HG03439 (cell line): ENCODE data around the gene NOL12.
A peak's percentile ranks its signal among the peaks of the same experiment; 100 is the strongest.

Experiments used
- ATAC-seq: cut with Tn5 transposase; IDR thresholded peaks from one replicate; pipeline ENCODE4 v1.9.1; 2021; ENCODE audit warnings: mild to moderate bottlenecking, moderate library complexity; ENCODE audit not compliant: unreplicated experiment

NOL12 gene

DNA sequence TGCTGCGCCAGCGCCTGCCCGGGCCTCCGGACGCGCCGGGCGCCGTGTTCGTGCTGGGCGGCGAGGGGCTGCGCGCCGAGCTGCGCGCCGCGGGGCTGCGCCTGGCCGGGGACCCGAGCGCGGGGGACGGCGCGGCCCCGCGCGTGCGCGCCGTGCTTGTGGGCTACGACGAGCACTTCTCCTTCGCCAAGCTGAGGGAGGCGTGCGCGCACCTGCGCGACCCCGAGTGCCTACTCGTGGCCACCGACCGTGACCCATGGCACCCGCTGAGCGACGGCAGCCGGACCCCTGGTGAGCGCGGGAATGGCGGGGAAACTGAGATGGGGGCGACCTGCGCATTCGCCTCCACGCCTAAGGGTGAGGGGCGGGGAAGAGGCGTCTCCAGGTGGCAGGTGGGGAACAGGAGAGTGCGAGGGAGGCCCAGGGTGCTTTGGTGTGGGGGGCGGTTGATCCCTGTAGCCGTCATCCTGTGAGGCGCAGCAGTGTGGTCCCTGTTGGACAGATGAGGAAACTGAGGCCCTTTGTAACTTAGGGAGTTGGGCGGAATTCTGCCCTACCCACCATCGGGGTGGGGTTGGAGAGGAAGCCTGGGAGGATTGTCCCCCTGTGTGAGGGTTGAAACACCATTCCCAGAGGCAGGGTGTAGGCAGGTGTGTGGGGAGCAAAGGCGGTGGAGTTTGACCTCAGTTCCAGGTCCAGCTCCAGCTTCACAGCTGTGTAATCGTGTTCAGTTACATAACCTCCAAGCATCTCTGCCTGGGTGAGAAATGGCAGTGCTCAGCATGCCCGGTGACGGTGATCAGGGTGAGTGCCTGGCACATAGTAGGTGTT, 26.9 kb upstream of the NOL12 start:
- ATAC-seq = peak; percentile 8

DNA sequence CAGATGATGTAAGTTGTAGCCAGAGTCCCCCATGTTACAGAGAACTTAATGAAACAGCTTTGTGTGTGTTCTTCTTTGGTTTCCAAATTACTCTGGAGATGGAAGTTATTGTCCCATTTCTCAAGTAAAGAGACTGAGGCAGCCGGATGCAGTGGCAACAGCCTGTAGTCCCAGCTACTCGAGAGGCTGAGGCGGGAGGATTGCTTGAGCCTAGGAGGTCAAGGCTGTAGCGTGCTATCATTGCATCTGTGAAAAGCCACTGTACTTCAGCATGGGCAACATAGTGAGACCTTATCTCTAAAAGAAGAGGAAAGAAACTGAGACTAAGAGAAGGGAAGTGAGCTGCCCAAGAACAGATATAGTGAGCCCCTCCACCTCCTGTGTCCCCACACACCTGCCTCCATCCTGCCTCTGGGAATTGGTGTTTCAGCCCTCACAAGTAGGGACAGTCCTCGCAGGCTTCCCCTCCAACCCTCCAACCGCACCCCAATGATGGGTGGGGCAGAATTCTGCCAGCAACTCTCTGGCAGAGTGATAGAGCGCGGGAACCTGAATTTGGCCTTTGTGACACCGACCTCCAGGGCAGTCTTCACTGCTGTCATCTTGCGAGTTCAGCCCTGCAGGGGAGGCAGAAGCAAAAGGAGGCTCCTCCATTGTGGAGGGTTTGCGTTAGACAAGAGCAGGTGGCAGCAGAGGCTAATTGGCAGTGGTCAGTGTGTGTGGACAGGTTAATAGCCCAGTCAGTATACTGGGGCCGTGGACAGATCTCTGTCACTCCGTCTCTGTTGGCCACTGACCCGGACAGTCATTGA, 26.0 kb upstream of the NOL12 start:
- no peak for ATAC-seq

DNA sequence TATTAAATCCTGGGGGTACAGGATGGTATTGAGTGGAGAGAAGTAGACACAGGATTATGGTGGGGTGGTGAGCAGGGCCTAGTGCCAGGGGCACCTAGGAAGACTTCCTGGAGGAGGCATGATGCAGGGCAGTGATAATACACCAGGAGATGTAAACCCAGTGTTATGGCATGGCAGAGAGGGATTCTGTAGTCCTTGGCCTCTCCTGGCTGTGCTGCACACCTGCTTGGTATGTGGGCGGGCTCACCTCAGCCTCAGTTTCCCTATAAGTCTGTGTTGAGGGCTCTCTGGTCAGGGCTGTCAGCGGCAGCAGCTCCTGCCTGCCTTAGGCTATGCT, 25.5 kb upstream of the NOL12 start:
- no peak for ATAC-seq

DNA sequence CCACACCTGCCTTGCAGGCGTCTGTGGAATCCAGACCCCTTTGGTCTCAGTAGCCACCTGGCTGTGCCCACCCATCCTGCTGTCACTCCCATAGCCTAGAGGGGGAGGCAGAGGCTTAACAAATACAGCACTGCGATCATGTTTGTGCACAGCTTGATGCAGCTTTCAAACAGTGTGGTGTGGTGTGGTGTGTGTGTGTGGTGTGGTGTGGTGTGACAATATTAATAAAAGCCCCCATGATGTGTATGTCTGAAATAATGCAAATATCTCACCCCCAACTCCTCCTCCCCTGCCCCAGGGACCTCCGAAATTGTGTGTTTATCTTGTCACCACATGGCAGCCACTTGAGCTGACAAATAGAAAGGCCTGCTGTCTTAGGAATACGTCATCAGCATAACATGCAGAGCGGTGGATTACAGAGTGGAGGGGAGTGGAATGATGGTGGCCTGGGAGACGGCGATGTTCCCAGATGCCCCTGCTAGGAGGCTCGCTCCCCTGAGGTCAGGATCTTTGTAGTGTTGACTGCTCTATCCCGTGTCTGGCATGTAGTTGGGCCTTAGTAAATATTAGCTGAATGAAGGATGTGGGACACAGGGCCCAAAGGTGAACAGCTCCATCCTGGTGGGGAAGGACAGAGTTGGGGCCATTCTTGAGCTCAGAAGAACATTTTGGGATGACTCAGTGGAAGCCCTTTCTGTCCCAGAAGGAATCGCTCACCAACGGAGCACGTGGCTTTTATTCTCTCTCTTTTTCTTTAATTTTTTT, 24.8 kb upstream of the NOL12 start:
- no peak for ATAC-seq

DNA sequence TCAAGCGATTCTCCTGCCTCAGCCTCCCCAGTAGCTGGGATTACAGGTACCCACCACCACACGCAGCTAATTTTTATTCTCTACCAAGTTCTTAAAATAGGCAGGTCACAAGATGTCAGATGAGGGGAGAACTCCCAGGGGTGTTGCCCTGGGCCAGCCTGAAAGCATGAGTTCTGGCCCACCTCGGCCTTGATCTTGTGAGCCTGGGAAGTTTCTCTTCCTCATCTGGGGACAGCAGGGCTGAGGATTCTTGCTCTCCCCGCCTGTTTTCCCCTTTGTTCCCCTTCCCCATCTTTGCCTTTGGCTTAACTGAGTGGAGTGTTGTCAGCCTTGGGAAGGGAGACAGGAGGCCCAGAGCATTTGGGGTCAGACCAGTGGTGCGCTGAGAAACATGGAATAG, 24.1 kb upstream of the NOL12 start:
- no peak for ATAC-seq

DNA sequence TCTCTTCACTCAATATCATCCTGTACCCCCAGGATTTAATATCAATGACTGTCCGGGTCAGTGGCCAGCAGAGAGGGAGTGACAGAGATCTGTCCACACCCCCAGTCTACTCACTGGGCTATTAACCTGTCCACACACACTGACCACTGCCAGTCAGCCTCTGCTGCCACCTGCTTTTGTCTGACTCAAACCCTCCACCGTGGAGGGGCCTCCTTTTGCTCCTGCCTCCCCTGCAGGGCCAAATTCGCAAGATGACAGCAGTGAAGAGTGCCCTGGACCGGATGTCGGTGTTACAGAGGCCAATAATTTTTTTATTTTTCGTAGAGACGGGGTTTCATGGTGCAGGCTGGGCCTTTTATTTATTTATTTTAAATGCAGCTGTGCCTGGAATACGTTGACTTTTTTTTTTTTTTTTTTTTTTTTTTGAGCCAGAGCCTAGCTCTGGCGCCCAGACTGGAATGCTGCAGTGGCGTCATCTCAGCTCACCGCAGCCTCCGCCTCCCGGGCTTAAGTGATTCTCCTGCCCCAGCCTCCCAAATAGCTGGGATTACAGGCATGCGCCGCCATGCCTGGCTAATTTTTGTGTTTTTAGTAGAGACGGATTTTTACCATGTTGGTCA, 22.5 kb upstream of the NOL12 start:
- ATAC-seq = no peak

DNA sequence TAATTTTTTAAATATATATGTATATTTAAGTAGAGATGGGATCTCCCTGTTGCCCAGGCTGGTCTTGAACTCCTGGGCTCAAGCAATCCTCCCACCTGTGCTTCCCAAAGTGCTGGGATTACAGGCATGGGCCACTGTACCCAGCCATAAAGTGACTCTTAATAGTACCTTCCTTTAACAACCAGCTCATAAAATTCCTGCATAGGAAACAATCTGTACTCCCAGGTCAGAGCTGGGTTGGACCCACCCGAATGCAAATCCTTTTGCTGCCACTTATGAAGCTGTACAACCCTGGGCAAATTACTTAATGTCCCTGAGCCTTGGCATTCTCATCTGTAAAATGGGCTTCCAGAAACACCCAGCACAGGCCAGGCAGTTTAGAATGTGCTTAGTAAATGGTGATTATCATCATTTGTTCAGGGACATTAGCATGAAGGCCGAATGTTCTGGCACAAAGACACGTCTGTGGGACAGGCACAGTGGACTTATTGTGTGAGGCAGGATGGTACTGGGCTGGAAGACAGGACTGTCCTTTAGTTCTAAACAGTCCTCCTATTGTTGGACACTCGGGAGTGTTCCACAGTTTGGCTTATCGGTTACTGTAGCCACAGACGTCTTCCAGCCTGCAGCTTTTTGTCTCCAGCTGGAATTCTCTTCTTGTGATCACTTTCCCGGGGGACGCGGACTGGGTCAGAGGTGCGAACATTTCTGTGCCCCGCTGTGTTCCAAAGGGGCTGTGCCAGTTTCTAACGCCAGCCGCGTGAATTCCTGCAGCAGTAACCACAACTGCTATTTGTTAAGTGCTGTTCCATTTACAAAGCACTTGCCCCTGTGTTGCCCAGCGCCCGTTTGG, 21.7 kb upstream of the NOL12 start:
- no peak for ATAC-seq

DNA sequence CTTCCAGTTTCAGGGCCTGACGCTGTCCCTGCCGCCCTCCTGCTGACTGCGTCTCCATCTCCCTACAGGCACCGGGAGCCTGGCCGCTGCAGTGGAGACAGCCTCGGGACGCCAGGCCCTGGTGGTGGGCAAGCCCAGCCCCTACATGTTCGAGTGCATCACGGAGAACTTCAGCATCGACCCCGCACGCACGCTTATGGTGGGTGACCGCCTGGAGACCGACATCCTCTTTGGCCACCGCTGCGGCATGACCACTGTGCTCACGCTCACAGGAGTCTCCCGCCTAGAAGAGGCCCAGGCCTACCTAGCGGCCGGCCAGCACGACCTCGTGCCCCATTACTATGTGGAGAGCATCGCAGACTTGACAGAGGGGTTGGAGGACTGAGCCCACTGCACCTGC, 20.7 kb upstream of the NOL12 start:
- no peak for ATAC-seq

DNA sequence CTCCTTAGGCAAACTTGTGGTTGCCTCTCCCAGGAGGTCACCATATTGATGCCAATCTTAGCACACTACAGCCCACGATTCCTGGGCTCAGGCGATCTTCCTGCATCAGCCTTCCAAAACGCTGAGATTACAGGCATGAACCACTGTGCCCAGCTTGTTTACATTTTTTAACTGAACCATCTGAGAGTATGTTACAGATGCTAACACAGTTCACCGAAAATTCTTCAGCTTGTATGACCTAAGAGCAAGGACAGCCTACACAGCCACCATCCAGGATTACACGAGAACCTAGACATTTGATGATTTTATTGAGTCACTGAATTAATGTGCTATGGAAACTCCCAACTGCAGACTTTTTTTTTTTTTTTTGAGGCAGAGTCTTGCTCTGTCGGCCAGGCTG, 16.6 kb upstream of the NOL12 start:
- ATAC-seq = no peak

DNA sequence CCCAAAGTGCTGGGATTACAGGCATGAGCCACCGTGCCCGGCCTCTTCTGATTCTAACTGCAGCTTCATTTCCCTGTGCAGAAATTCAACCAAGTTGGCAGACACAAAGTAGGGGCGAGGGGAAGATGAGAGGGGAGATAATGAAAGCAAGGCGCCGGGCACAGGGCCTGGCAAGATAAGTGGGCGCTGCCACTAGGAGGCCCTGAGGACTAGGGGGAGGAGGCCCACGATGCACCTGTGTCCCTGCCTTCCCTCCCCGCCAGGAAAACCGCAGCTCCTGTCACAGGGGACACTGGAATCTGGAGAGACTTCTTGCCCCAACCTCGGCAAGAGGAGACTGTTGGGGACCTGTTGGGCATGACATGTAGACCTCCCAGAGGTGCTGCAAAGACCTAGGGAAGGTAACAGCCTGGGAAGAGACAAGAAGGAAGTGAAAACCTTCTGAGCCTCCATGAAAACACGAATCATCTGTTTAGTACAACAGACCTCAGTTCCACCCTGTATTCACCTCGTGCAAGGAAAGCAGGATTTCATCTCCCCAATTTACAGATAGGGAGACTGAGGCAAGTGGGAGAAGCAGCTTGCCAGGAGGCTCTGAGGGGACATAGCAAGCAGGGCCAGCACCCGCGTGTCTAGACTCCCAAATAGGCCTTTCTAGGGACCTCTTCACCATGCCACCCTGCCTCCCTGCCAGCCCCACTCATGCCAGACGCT, 13.8 kb upstream of the NOL12 start:
- no peak for ATAC-seq

DNA sequence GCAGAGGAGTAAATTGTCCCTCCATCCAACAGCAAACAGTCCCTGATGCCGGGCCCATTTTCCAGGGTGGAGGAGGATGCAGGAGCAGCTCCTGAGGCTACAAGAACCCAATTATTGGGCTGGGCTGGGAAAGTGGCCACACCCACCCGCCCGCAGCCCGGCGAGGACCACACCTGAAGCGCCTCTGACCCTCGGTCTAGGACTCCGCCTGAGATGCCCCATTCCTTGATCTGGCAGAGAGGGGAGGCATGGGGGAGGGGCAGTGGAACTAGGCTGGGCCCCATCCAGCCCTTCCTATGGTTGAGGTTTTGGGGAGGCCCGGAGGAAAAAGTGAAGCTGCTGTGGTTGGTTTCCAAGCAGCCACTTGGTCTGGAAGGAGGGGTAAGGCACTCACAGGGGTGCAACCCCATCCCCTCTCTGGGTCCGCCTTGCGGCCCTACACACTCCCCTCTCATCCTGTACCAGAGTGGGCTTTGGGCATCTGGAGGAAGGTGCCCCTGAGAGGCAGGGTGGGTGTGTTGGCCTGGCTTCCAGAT, 13.2 kb upstream of the NOL12 start:
- no peak for ATAC-seq

DNA sequence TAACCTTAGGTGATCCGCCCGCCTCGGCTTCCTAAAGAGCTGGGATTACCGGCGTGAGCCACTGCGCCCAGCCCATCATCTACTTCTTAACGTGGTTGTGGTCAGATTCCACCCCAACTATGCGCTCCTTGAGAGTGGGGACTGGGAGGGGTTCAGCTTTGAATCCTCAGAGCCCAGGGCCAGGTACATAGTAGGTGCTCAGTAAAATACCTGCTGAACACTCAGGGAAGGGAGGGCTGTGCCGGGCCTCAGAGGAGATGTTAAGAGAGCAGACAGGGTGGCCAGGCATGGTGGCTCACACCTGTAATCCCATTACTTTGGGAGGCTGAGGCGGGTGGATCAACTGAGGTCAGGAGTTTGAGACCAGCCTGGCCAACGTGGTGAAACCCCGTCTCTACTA, 11.9 kb upstream of the NOL12 start:
- ATAC-seq = no peak

DNA sequence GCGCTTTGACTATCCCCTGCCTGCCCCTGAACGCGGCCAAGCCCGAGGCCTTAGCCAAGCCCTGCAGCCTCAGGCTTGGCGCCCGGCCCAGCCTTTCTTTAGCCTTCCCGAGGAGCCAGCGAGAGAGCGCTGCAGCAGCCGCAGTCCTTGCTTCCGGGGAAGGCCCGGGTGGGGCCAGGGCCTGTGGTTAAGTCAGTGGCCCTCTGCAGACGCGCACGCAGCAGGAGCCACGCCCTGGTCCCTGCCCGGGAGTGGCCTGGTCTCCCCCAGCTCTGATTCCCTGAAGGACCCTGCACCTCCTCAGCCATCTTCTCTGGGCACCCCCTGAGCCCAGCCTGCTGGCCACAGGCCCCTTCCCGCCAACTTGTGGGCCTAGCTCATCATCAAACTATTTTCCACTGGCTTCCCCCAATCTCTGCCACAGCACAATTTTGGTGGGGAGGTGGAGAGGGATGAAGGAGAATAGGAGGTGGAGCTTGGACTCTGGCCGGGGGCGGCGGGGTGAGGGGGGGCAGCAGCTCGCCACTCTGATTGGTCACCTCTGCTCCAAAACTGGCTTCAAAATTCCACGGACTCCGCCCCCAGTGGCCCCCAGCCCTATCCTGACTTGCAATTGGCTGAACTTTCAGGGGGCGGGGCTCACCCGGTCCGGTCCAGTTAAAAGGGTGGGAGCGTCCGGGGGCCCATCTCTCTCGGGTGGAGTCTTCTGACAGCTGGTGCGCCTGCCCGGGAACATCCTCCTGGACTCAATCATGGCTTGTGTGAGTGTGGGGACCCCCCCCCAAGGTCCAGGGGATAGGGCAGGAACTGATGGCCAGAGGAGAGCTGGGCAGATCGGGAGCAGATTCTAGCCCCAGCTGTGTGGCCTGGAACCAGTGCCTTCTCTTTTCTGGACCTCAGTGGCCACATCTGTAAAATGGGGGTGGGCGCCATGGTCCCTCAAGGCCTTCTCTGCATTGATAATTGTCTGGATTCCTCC, 10.9 kb upstream of the NOL12 start, which contains the start of gene LGALS1:
TSS of gene LGALS1 (plus strand) at position 686 of the 979 bp plus-strand sequence. CDS start at position 753, 67 bp downstream.
- no peak for ATAC-seq

DNA sequence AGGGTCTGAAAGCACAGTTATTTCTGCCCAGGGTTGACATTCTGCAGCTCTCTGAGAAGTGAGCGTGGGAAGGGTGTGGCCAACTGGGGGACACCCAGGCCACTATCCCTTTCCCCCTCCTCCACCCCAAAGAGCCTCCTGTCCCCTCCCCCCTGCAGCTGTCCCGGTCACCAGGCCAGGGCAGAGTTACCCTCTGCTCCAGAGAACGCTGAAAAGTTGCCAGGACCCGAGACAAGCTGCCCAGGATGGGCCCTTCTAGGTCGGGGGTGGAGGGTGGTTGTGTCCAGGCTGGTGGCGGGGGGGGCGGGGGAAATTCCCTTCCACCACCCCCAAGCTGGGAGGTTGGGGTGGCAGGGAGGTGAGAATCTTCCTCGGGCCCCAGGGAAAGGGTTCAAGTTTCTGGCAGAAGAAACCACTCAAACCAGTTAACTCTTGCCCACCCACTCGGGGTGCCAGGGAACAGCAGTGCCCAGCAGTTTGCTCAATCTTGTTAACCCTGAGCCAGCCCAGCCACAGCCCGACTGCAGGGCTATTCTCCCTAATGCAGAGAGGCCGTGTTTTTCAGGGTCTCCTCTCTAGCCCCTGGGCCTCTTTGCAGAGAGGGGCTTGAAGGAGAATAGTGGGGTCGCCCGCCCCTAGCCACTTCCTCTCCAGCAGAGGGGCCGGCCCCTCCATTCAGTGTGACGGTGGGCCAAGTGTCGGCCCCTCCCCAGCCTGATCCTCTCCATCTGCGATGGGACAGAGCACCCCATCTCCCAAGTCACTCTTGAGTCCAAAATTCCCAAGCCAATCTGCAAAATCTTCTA, 10.0 kb upstream of the NOL12 start:
- ATAC-seq = peak; percentile 7

DNA sequence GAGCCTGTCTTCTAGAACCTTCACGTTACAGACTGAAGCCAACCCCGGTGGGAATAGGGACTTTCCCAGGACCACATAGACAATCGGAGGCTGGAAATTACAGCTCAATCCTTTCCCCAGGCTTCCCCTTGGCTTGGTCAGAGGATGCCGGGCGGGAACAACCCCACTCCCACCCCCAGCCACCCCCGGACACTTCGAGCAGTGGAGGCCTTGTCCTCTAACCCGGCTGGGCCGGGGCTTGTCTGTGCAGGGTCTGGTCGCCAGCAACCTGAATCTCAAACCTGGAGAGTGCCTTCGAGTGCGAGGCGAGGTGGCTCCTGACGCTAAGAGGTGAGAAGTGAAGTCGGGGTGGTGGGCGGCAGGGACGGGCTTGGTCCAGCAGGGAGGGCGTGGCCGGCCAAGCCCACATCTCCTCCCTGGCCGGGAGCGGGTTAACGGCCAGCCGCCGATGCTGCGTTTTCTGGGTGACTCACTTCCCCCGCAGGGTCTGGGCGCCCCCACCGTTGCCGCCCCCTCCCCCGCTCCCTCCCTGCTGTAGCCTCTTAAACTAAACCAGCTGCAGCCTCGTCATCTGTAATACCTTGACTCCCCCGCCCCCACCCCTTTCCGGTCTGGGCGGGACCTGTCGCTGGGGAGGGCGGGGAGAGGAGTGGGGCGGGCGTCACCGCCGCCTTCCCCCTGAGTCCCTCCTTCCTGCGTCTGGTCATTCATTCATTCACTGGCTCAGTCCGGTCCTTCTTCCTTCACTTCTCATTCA, 9.2 kb upstream of the NOL12 start:
- peak; percentile 62 for ATAC-seq

DNA sequence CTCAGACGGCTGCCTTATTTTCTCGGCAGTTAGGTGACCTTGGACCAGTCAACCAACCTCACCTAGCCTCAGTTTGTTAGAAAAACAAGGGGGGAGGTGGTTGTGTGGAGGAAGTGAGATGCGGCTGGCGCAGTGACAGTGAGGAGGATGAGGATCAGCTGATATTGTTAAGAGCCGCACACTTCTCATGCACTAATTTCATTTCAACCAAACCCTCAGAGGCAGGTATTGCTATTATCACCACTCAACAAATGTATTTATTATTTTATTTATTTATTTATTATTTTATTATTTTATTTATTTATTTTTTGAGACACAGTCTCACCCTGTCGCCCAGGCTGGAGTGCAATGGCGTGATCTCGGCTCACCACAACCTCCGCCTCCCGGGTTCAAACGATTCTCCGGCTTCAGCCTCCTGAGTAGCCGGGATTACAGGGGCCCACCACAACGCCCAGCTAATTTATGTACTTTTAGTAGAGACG, 8.6 kb upstream of the NOL12 start:
- ATAC-seq = no peak
